HG02798 (cell line): ENCODE data around the gene ASTN2.
"Not testable (repeated sequence)": the region's sequence is repeated elsewhere in the genome, so short reads cannot be mapped to it uniquely, and the experiment has no call there.

Experiments used
- ATAC-seq: cut with Tn5 transposase; IDR thresholded peaks from one replicate; pipeline ENCODE4 v1.9.1; 2021; ENCODE audit warnings: mild to moderate bottlenecking; ENCODE audit not compliant: unreplicated experiment, poor library complexity

ASTN2 gene

DNA sequence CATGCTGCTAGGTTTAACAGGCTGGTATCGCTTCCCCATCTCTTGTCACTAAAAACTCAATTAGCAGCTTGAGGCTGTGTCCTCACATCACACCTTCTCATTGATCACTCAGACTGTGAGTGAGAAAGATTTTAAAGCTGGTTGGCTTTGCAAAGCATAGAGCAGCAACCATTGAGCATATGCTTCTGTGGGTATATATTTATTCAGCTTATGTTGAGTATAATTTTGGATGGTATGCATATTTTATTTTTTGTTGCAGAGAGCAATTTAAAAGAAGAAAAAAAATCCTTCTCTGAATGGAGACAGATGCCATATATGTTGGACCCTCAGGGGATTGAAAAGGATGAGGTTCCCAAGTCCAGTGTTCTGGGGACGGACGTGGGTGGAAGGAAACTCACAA lies 565.1 kb downstream of the ASTN2 start:
- no peak for ATAC-seq

DNA sequence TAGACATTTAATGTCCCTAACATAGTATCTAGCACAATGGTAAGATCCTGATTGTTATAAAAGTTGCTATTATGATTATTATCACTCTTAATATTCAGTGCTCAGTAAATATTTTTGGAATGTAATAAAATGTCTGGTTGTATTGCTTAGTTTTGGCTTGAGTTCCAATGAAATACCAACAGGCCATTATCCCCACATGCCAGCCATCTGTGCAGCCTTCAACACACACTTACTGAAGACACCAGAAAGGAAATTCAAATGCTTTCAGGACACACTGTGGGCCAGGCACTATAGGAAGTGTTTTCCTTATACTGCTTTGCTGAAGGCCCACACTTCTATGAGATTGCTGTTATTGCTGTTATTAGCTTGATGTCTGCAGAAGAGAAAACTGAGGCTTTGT lies 570.2 kb downstream of the ASTN2 start:
- no peak for ATAC-seq

DNA sequence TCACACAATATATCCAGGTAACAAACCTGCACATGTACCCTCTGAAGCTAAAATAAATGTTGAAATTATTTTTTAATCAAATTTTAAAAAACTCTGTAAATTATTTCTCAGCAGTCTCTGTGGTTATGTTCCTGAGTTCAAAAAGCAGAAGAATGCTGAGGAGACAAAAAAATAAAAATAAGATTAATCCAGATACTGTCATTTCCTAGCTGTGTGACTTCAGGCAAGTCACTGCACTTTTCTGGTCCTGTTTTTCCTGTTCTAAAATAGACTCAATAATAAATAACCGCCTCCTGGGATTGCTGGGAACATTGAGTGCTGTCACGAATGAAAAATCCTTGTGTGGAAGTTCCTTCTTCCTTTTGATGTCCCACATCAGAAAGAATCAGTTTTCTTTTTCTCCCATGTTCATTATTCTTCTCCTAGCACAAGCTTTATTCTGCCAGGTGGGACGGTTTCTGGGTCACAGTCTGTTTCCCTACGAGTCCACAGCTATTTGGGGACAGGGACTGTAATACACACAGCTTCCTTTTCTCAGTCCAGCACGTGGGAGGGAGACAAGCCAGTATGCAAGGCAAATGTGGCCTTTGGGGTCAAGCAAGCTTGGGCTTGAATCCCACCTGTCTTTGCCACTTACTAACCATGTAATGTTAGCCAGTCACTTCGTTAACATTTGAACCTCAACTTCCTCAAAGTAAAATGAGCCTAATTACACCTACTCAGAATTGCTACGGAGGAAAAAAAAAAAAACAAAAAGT lies 570.8 kb downstream of the ASTN2 start:
- ATAC-seq = peak; percentile 48

DNA sequence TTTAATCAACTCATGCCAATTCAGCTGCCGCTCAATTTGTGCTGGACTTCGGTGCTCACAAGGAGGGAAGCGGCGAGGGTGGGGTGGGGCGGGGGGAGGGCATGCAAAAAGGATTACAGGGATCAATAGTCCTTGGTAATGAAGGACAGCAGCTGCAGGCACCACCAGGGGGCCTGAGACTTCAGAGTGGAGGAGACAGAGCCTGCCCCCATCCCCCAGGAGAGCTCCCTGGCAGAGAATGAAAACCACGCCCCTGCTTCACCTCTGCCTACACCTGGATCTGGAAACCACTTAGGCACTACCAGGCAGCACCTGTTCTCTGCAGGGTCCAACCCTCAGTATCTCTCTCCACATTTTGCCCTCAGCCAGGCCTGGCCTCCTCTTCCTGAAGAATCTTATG lies 572.2 kb downstream of the ASTN2 start:
- peak; percentile 37 for ATAC-seq

DNA sequence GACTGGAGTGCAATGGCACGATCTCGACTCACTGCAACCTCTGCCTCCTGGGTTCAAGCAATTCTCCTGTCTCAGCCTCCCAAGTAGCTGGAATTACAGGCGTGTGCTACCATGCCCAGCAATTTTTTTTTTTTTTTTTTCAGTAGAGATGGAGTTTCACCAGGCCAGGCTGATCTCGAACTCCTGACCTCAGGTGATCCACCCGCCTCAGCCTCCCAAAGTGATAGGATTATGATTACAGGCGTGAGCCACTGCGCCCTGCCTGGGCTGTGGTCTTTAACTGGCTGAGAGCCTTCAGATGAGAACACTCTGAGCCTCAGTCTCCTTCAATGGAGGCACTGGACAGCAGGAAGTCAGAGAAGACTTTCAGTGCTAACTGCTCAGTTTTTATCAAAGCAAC lies 576.4 kb downstream of the ASTN2 start:
- ATAC-seq = not testable (repeated sequence)

DNA sequence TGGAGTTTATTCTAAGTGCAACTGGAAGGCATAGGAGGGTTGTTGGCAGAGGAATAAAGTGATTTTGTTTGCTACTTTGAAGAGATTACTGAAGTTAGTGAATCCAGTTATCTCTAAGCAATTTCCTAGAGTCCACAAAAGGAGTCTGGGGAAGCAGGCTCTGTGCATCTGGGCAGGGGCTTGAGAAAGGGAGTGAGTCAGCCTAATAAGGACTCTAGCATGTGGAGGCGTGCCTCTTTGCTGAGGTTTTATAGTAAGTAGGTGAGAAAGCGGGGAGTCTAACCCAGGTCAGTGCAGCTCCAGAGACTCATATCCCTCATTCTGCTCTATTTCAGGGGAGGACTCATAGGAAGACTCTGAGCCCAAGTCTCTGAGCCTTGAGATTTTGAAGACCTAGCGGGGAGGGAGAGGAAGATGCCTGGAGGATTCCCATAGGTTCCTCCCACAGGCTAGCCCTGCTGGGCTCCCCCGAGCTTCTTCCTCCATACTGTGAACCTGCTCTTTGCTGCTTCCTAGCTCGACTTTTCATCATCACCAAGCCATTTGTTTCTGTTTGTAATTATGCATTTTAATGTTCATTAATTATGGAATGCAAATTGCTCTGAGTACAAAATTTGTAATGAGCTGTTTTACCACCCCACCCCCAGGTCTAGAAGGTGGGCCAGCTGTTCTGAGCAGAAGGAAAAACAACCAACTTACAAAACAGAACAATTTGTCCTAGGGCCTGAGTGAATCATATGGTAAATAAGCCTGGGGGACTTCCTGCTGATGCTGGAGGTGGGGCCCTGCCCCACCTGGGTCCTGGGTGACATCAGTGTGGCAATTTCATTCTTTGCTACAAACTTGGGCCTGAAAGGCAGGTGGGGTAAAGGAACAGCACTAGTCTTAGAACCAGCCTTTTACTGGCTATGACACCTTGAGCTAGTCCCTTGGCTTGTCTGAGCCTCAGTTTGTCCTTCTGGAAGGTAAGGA lies 577.6 kb downstream of the ASTN2 start:
- ATAC-seq = no peak

DNA sequence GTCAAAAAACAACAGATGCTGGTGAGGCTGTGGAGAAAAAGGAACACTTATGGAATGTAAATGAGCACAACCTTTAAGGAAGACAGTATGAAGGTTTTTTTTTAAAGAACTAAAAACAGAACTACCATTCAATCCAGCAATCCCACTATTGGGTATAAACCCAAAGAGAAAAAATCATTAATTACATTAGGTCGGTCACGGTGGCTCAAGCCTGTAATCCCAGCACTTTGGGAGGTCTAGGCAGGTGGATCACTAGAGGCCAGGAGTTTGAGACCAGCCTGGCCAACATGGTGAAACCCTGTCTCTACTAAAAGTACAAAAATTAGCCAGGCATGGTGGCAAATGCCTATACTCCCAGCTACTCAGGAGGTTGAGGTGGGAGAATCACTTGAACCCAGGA lies 584.5 kb downstream of the ASTN2 start:
- ATAC-seq = not testable (repeated sequence)

DNA sequence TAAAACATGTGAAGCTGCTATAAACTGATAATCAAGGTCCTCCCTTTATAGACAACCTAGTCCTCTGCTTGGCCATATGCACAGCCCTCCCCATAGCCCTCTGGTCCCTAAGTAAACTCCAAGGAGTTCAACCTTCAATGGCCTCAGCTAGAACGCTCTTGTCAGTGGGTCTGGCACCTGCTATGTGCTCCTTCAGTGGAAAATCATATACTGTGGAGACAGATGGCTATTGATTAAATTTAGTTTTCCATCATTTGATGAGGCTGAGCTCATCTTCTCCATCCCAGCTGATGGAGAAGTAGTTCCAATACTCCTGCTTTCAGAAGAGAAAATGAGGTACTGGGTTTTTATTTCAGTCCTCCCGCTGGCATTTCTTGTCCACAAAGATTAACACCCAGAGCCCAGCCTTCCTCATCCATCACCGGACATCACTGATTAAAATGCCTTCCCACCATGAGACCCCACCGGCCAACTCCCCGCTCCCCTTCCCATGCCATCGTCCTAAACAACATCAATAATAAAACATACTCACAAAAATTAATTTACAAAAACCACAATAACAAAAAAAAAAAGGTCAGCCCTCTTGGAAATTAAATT lies 593.1 kb downstream of the ASTN2 start:
- ATAC-seq = no peak

DNA sequence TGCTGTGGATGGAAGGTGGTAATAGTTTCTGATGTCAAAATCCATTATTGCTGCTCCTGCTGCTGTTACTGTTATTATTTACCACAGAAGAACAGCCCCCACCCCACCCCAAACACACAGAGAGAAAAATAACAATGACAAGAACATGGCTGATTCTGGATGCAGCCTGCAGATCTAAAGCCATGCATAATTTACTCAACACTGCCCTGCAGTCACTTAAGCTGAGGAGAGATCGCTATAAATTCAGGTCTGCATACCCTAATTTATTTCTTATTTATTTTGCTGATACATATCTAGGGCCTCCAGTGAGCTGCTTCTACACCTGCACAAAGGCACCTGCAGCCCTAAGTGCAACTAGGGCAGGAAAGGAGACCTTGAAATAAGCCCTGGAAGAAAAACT lies 595.7 kb downstream of the ASTN2 start:
- no peak for ATAC-seq

DNA sequence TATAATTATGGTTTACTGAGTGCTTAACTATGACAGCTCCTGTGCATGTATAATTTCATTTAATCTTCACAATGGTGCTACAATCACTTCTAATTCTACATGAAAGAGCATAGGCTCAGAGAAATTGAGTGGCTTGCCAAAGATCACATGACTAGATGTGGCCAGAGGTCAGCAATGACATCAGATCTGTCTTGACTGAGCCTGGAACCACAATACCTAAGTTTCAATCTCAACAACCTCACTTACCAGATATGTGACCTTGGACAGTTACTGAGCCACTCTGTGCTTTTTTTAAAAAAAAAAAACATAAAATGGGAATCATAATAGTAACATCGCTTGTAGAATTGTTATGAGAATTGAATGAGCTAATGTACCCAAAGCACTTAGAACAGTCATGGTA lies 597.1 kb downstream of the ASTN2 start:
- peak; percentile 64 for ATAC-seq

DNA sequence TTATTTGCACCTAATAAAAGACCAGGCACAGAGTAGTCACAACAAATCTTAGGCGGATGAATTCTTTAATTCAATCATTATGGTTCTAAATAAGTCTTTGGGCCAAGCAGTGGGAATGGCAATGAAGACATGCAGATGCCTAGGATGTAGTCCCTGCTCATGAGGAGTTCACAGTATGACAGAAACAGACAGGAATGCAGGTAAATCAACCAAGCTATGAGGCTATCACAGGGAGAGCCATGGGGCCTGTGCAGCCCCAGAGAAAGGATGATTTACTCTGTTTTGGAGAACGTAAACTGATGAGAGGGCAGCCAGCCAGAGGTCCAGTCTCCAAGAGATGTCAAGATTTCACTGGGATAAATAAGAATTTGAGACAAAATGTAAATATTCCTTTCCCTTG lies 598.4 kb downstream of the ASTN2 start:
- ATAC-seq = no peak

DNA sequence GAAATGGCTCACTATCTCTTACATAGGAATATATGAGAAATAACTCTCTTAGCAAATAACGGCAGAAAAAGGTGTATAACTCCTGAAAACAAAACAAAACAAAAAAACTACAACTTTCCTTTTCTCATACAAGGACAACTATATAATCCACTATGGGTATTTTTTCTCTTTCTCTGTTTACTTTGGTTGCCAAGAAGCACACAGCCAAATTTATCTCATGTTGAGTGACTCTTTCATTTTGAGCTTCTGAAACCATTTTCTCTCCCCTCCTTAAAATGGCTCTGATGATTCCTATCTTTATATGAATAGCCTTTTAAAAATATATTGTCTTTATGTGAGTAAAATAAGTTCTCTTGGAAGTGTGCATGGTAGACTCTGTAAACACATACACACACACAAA lies 599.0 kb downstream of the ASTN2 start:
- no peak for ATAC-seq

DNA sequence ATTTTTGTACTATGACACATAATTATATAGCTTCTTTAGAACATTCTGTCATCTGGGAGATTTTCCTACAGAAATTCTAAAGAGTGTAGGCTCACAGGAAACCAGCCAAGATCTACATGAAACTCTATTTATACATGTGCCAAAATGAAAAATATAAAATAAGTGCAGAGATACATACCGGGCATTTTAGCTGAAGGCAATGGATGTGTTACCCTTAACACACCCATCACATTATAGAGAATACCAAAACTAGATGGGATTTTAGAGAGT lies 601.9 kb downstream of the ASTN2 start:
- ATAC-seq = no peak

DNA sequence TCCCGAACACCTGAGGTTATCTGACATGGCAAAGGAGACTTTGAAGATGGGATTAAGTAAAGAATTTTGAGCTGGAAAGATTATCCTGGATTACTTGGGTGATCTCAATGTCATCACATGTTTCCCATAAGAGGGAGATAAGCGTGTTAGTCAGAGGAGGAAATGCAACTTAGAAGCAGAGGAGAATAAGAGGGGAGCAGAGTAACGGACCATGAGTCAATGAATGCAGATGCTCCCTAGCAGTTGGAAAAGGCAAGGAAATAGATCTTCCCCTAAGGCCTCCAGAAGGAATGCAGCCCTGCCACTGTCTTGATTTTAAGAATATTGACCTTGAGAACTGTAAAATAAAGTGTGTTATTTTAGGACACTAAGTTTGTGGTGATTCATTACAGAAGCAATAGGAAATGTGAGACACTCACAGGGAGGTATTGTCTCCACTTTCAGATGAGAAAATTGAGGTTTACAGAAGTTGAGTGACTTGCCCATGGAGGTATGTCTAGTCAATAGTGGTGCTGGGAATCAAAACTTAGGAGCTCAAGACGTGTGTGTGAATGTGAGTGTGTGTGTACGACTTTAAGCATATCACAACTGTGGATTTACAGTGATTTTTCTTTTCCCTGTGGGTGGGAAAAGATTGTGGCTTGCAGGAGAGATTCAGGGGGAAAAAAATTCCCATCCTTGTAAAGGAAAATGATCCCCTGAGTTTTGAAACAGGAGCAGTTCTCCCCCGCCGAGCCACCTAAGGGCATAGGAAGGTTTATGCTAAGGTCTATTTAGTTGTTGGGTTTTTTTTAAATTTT lies 602.4 kb downstream of the ASTN2 start:
- no peak for ATAC-seq

DNA sequence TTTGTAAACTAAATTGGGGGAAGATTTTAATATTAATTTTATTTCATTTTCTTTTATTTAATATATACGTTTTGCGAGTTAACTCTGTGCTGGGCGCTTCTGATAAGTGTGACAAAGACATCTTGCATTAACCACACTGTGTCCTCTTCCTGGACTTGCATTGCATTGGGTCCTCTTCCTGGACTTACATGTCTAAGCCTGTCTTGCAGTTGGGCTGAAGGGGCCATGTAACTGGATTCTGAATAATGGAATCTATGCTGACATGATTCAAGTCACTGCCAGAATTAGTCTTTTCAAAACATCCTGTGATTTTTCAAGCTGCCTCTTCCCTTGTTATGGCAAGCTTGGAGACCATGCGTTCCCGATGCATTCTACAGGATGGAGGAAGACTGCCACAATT lies 605.2 kb downstream of the ASTN2 start:
- no peak for ATAC-seq

DNA sequence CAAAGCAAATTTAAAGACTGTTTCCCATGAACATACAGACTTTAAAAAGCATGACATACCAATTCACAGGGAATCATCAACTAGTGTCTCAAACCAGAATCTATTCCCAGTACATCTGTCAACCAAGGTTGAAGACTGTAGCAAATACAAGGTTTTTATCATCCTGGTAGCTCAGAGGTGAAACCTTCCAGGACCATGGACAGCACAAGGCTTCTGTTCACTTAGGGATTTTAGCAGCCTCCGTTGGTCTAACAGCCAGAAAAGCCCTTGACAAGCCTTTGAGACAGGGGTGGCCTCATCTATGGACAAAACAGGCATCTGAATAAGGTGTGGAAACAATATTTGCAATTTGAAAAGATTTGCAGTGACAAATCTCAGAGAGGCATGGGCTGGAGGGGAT lies 608.8 kb downstream of the ASTN2 start:
- ATAC-seq = no peak

DNA sequence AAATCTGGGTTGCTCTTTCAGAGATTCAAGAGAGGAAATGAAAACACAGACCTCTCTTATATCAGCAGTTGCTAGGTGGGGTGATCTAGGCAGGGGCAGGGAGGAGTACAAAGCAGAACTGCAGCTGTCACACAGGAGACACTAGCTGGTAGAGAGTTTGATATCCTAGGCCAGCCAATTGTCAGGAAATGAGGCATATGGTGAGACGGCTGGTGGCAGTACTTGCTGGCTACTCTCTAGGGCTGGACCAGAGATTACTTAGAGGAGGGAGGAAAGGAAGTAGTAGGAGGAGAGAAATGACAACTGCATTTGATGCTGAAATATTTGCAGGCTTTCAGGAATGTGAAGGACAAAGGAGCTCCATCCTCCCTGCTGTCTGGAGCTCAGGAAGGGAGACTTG lies 614.0 kb downstream of the ASTN2 start:
- peak; percentile 53 for ATAC-seq

DNA sequence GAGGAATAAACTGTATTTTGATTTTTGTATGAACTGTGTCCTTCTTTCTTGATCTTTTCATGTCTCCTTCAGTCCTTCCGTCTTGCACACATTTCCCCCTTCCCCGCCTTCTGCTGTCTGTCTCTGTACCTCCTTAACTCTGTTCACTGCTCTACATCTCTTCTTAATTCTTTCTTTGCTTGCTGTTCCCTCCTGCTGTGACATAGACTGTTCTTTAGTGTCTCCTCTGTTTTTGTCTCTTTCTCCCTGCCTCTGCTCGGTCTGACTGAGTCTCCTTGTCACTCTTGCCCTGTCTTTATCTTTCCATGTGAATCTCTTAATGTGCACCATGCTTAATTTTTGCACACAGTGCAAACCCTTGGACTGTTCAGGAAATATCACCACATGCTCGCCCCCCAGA lies 614.8 kb downstream of the ASTN2 start:
- ATAC-seq = no peak

DNA sequence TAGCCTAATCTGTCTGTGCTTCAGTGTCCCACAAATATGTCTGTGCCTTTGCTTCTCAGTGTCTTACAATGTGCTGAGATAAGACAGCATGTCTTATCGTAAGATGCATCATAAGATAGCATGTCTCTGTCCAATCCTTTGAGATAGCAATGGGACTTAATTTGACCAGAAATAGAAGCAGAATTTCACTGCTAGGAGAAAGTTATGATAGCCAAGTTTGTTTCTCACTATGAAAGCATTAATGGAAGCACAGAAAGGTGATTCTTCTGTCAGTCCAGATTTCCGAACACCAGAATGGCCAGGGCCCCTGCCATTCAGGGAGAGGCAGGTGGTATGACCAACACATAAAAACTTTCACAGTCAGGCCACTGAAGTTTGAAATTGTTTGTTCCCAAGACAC lies 616.3 kb downstream of the ASTN2 start:
- ATAC-seq = no peak

DNA sequence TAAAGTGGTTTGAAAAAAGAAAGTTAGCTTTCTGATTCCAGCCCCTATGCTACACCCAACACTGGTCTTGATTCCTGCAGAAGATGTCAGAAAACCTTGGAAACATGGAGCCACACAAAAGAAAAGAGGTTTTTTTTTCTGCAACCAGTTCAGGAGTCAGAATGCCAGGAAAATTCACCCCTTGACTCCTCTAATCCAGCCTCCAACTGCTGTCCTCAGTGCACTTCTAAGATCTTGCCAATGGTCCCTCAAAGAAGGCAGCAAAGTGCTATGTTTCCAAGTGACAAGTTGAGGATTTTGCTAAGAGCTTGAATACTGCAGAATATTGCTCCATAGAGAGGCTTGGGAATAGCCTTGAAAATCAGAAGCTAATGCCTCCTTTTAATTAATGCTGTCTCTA lies 617.6 kb downstream of the ASTN2 start:
- no peak for ATAC-seq

DNA sequence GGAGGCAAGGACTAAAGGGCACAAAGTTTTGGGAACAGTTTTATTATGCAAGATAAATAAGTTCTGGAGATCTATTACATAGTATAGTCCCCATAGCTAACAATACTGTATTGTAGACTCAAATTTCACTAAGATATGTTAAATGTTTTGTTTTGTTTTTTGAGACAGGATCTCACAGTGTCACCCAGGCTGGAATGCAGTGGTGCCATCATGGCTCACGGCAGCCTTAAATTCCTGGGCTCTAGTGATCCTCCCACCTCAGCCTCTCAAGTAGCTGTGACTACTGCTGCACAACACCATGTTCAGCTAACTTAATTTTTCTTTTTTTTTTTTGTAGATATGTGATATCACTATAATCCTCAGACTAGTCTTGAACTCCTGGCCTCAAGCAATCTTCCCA lies 618.2 kb downstream of the ASTN2 start:
- no peak for ATAC-seq
